ENCODE results near the gene PTGDR2. TPM values are rescaled to one million over a fixed set of nuclear protein-coding genes. Genes with fewer than 3 reads are reported as not detected.
"Not testable (repeated sequence)": the region's sequence is repeated elsewhere in the genome, so short reads cannot be mapped to it uniquely, and the experiment has no call there.

Gene PTGDR2
- polyA plus RNA-seq, 5 donors, result 0.14 to 0.51 (median 0.23) TPM

GRCh38 chr11:60842668-60843600 is 12.8 kb downstream of the PTGDR2 start:
- DNase-seq, result no peak

GRCh38 chr11:60841797-60842667 is 13.7 kb downstream of the PTGDR2 start, which contains the start of gene CCDC86:
Gene CCDC86, plus strand, starts transcription at chr11:60842113. Its CDS starts 12 bp downstream, at chr11:60842125.
- peak; percentile 97 to 98 for DNase-seq

GRCh38 chr11:60840470-60841430 is 15.0 kb downstream of the PTGDR2 start:
- DNase-seq, result peak; percentile 21 to 36

- DNase-seq, result no peak
Observed at GRCh38 chr11:60838132-60838531, 17.6 kb downstream of the PTGDR2 start.

- DNase-seq, result no peak
Observed at GRCh38 chr11:60836866-60837515, 18.8 kb downstream of the PTGDR2 start.

- no peak for DNase-seq
Observed at GRCh38 chr11:60835534-60835846, 20.3 kb downstream of the PTGDR2 start.

- no peak for DNase-seq
Observed at GRCh38 chr11:60834742-60835533, 20.8 kb downstream of the PTGDR2 start.

GRCh38 chr11:60831501-60832079 is 24.2 kb downstream of the PTGDR2 start:
- no peak for DNase-seq

- DNase-seq, result peak; percentile 55 to 67
Observed at GRCh38 chr11:60831143-60831500, 24.6 kb downstream of the PTGDR2 start.

- no peak for DNase-seq
Observed at GRCh38 chr11:60830478-60831142, 25.1 kb downstream of the PTGDR2 start.

- no peak for DNase-seq
Observed at GRCh38 chr11:60825790-60826189, 30.0 kb downstream of the PTGDR2 start.

GRCh38 chr11:60825118-60825517 is 30.6 kb downstream of the PTGDR2 start:
- no peak for DNase-seq

- not testable (repeated sequence) for DNase-seq
Observed at GRCh38 chr11:60823745-60824306, 31.9 kb downstream of the PTGDR2 start.

GRCh38 chr11:60821827-60822599 is 33.7 kb downstream of the PTGDR2 start:
- DNase-seq, result no peak

GRCh38 chr11:60818057-60818456 is 37.7 kb downstream of the PTGDR2 start:
- no peak for DNase-seq

- no peak for DNase-seq
Observed at GRCh38 chr11:60816590-60817157, 39.1 kb downstream of the PTGDR2 start.

GRCh38 chr11:60814112-60814511 is 41.6 kb downstream of the PTGDR2 start:
- no peak for DNase-seq

GRCh38 chr11:60813324-60813723 is 42.4 kb downstream of the PTGDR2 start:
- DNase-seq, result no peak
